Left lobe of liver (tissue), 2 donors: Measurements from ENCODE around the gene B4GAT1. TPM values are rescaled to one million over a fixed set of nuclear protein-coding genes. Genes with fewer than 3 reads are reported as not detected.
"Not testable (repeated sequence)": the region's sequence is repeated elsewhere in the genome, so short reads cannot be mapped to it uniquely, and the experiment has no call there.

ENCODE experiments used
- ATAC-seq: fragments of 200-7000 bp; cut with Tn5 transposase; one replicate; pipeline ENCODE4 v1.9.1; 2020; ENCODE audit warnings: mild to moderate bottlenecking, moderate library complexity
- DNase-seq: peaks from one replicate; pipeline ENCODE4 v3.0.0-alpha.2; 2020; ENCODE audit warnings: low spot score
- total RNA-seq: library from RNA; stranded (reverse); gene quantifications from one replicate; pipeline ENCODE4 v1.2.1, GENCODE V29; 2021
- donor health status: DM: no; HTN: no; CAD: no; lungs with moderate emphysema.
- donor health status: DM: no; HTN: yes; CAD: no.

Gene B4GAT1
- total RNA-seq, 1 donor from 2014 or later: 19.4 TPM

DNA sequence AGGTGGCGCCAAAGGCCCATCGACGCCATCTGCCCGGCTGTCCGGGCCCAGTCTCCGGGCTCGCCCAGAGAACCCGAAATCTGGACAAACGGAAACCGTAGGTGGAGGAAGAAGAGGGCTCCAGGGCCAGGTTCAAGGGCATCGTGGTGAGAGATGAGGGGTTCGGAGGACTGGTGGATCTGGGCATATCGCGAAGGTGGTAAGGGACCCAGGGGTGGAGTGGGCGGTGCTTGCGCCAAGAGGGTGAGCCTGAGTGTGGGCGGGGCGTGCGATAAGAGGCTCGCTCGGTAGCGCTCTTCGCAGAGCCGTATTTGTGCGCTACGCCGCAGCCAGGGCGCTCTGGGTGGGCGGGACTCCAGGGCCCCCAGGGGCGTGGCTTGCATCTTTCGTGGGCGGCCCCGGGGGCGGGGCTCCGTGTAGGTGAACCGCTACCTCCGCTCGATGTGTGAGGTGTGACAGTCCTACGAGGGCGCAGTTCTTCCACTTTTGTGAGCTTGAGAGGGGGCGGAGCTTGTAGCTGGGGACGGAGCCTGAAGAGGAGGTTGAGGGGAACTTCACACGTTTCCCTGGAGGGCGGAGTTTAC, 35.4 kb downstream of the B4GAT1 start:
- ATAC-seq: peak; percentile 84
- peak; percentile 96 for DNase-seq

DNA sequence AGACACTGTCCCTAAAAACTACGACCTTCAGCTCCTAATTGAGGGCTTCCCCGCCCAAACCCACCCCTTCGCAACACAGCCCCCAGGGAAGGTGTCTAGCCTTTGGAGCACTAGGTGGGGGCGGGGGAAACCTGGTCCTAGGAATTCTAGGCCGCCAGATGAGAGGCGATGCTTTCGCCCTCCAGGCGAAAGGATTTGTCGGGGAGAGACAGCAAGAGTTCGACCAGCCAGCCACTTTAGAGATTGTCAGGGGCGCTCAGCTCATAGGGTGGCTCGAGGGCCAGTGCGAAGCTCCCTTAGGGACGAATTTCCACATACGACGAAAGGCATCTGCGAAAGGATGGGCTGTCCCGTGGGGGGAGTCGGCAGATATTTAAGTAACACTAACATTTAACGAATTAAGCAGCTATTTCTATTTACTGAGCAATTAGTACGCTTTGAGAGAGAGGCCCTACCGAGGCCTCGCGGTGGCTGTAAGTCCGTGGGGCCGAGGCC, 35.9 kb downstream of the B4GAT1 start:
- ATAC-seq: no peak
- no peak for DNase-seq

DNA sequence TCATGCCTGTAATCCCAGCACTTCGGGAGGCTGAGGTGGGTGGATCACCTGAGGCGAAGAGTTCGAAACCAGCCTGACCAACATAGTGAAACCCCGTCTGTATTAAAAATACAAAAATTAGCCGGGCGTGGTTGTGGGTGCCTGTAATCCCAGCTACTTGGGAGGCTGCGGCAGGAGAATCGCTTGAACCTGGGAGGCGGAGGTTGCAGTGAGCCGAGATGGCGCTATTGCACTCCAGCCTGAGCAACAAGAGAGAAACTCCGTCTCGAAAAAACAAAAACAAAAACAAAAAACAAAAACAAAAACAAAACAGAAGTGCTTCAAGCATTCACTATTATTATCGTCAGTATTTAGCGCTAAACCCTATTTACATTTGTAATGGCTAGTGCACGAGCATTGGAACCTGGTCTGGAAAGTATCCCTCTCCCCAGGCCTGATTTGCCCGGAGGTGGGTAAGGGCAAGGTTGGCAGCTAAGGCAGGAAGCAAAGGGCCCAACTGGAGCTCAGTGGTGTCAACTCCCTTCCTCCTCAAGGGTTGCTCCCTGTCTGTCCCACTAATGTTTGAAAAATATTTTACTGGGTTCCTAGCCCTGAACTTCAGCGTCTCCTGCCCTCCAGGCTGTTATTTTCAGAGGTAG, 36.5 kb downstream of the B4GAT1 start:
- not testable (repeated sequence) for ATAC-seq, DNase-seq

DNA sequence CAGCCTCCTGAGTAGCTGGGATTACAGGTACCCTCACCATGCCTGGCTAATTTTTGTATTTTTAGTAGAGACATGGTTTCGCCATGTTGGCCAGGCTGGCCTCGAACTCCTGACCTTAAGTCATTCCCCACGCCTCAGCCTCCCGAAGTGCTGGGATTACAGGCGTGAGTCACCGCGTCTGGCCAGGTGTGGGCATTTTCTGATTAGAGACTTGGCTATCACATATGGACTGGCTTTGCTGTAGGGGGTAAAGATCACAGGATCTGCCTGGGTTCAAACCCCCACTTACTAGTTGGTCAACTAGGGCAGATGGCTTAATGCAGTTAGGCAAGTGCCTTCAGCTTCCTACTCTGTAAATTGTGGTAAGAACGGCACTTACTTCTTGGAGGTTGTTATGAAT, 37.1 kb downstream of the B4GAT1 start:
- no peak for DNase-seq
- no peak for ATAC-seq

DNA sequence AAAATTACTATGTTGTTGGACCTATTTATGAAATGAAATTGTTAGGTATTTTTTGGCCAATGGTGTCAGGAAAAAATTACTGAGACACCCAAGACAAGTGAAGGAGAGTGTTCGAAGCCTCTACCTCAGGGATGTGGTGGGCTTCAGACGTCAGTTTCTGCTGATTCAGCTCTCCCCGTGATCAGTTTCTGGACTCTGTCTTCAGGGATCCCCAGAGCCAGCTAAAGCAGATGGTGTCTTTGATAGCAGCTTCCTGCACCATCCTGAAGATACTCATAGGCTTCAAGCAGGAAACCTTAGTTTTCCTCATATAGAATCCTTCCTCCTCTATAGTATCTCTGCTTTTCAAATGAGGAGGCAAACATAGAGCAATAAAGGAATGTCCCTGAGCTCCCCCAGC, 38.0 kb downstream of the B4GAT1 start:
- DNase-seq (no peak), ATAC-seq (no peak)

DNA sequence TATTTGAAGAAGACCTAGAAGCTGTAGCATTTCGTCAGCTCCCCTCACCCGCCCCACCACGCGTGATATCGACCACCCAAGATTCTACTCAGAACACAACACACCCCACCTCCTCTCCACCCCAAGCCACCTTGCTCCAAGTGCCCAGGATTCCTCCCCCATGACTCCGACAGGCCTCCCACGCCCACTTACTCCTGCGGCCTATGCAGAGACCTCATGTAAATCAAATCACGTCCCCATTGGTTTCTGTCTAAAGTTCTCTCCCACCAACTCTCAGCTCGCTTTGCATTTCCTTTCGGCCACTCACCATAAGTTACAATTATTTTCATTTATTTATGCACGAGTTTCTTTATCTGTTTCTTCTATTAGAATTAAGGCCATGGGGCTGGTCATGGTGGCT, 44.8 kb downstream of the B4GAT1 start:
- DNase-seq (no peak), ATAC-seq (no peak)

DNA sequence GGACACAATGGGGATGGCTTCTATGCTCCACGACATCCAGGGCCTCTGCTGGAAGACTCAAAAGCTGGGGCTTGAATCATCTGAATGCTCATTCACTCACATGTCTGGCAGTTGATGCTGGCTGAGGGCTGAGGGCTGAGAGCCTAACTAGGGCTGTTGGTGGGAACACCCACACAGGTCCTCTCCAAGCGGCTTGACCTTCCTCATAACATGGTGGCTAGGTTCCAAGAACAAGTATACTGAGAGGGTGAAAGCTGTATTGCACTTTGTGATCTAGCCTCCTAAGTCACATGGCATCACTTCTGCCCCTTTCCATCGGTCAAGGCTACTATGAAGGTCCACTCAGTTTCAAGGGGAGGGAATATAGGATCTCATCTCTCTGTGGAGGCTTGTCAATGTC, 48.2 kb downstream of the B4GAT1 start:
- DNase-seq (no peak), ATAC-seq (peak; percentile 19)

DNA sequence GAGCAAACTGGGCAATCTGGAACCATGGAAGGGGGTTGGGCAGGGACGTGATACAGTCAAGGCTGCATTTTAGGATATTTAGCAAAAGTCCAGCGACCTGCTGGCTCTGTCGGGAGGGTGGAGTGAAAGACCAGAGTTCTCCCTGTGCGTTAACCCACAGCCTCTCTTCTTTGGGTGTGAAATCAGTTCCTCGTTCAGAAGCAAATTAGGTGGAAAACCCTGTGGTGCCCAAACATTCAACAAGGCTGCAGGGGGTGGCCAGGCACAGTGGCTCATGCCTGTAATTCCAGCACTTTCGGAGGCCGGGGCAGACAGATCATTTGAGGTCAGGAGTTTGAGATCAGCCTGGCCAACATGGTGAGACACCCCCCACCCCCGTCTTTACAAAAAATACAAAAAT, 49.8 kb downstream of the B4GAT1 start:
- no peak for ATAC-seq

More for the DNA sequence above, 49.8 kb downstream of the B4GAT1 start:
- DNase-seq: no peak

Other genes starting within 250 kb of the B4GAT1 start
- 5.6 TPM for gene KLC2, start 89.9 kb downstream of the B4GAT1 start, total RNA-seq
- 58.0 TPM for gene RAB1B, start 79.0 kb downstream of the B4GAT1 start, total RNA-seq
- 0.13 TPM for gene CNIH2, start 69.5 kb downstream of the B4GAT1 start, total RNA-seq
- gene YIF1A, start 58.5 kb downstream of the B4GAT1 start, total RNA-seq: 120 TPM
- gene TMEM151A, start 55.7 kb downstream of the B4GAT1 start, total RNA-seq: 0.10 TPM
- gene CD248, start 30.6 kb downstream of the B4GAT1 start, total RNA-seq: 0.91 TPM
- 0.93 TPM for gene RIN1, start 11.2 kb downstream of the B4GAT1 start, total RNA-seq
- 11.2 TPM for gene BRMS1, start 2.5 kb downstream of the B4GAT1 start, total RNA-seq
- gene SLC29A2, start 24.1 kb upstream of the B4GAT1 start, total RNA-seq: 0.48 TPM
- gene NPAS4, start 73.4 kb upstream of the B4GAT1 start, total RNA-seq: not detected
- 28.5 TPM for gene MRPL11, start 91.2 kb upstream of the B4GAT1 start, total RNA-seq
- gene PELI3, start 119.3 kb upstream of the B4GAT1 start, total RNA-seq: 4.8 TPM
- gene DPP3, start 132.8 kb upstream of the B4GAT1 start, total RNA-seq: 24.4 TPM
- gene BBS1, start 163.0 kb upstream of the B4GAT1 start, total RNA-seq: 11.6 TPM
- gene ZDHHC24, start 198.4 kb upstream of the B4GAT1 start, total RNA-seq: 6.9 TPM
- gene ACTN3, start 199.3 kb upstream of the B4GAT1 start, total RNA-seq: not detected
- 45.5 TPM for gene CTSF, start 221.0 kb upstream of the B4GAT1 start, total RNA-seq
- gene CCDC87, start 245.4 kb upstream of the B4GAT1 start, total RNA-seq: 0.10 TPM
- gene CCS, start 245.6 kb upstream of the B4GAT1 start, total RNA-seq: 68.5 TPM